Stimulated activated CD8-positive, alpha-beta memory T cell treated with anti-CD3 and anti-CD28 coated beads, Interleukin-4, amount 100 ng/mL, for 1 hour (primary cell): ENCODE results near the gene NPY2R.

Experiments
- DNase-seq, 2 donors: peaks; one replicate each; pipeline ENCODE4 v3.0.0-alpha.2; 2020; ENCODE audit warnings: low read depth in 2 of 2, low spot score in 1 of 2

The NPY2R gene

GRCh38 chr4:155248002-155248896, 39.8 kb downstream of the NPY2R start:
- DNase-seq, result no peak

GRCh38 chr4:155249016-155249566, 40.7 kb downstream of the NPY2R start:
- DNase-seq, result no peak

GRCh38 chr4:155252327-155252726, 43.9 kb downstream of the NPY2R start:
- DNase-seq, result no peak

- DNase-seq, result no peak
These were observed 55.0 kb downstream of the NPY2R start for GRCh38 chr4:155263480-155263879.

- no peak for DNase-seq
These were observed 56.7 kb downstream of the NPY2R start for GRCh38 chr4:155265113-155265512.
